HG03558 (cell line): Measurements from ENCODE around the gene MTMR12.

Source experiments
- ATAC-seq: cut with Tn5 transposase; IDR thresholded peaks from one replicate; pipeline ENCODE4 v1.9.1; 2021; ENCODE audit warnings: moderate number of reproducible peaks; ENCODE audit not compliant: unreplicated experiment; ENCODE audit errors: extremely low read depth

MTMR12 gene, protein sequence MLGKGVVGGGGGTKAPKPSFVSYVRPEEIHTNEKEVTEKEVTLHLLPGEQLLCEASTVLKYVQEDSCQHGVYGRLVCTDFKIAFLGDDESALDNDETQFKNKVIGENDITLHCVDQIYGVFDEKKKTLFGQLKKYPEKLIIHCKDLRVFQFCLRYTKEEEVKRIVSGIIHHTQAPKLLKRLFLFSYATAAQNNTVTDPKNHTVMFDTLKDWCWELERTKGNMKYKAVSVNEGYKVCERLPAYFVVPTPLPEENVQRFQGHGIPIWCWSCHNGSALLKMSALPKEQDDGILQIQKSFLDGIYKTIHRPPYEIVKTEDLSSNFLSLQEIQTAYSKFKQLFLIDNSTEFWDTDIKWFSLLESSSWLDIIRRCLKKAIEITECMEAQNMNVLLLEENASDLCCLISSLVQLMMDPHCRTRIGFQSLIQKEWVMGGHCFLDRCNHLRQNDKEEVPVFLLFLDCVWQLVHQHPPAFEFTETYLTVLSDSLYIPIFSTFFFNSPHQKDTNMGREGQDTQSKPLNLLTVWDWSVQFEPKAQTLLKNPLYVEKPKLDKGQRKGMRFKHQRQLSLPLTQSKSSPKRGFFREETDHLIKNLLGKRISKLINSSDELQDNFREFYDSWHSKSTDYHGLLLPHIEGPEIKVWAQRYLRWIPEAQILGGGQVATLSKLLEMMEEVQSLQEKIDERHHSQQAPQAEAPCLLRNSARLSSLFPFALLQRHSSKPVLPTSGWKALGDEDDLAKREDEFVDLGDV

DNA sequence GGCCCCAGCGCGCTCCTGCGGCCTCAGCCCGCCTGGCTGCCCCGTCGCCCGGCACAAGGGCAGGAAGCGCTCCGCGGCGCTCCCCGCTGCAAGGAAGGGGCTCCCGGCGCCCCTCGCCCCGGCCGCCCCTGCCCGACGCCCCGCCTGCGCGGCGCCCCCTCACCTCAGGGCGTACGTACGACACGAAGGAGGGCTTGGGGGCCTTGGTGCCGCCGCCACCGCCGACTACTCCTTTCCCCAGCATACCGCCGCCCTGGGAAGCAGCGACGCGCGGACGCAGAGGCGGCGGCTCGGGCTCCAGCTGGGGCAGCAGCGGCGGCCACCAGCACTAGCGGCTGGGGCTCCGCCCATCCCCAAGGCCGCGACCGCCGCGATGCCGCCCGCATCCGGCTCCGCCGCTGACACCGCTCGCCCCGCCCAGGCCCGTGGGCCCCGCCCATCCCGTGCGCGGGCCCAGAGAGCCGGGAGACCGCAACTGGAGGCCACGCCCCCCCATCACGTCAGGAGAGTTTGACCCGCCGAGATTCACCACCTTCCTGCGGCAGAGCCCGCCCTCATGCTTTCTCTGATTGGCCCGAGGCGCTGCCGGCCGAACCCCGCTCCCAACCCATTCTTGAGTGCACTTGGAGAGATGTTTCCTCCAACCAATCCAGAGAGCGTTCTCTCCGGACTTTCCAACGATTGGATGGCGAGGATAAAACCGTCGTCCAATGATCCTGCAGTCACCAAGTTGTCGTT is at the start of gene MTMR12:
Gene MTMR12 (minus strand): TSS at position 345 of the 738 bp plus-strand sequence. CDS start 101 bp downstream, at position 244.
- ATAC-seq, result peak; percentile 91

GRCh38 chr5:32362527-32362926 is 49.8 kb upstream of the MTMR12 start:
- ATAC-seq, result no peak

DNA sequence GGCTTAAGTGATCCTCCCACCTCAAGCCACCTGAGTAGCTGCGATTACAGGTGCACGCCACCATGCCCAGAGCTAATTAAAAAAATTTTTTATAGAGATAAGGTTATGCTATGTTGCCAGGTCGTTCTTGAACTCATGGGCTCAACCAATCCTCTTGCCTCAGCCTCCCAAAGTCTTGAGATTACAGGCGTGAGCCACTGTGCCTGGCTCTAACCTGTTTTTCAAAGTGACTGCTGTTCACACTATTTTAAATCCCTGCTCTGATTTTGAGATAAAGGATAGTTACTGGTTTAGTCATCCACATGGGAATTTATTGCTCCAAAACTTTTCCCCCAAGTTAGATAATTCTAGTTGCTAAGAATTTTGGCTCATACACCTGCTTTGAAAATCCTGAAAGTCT is 48.2 kb upstream of the MTMR12 start:
- ATAC-seq, result no peak

- no peak for ATAC-seq
These were observed 45.9 kb upstream of the MTMR12 start for GRCh38 chr5:32358611-32359010.

DNA sequence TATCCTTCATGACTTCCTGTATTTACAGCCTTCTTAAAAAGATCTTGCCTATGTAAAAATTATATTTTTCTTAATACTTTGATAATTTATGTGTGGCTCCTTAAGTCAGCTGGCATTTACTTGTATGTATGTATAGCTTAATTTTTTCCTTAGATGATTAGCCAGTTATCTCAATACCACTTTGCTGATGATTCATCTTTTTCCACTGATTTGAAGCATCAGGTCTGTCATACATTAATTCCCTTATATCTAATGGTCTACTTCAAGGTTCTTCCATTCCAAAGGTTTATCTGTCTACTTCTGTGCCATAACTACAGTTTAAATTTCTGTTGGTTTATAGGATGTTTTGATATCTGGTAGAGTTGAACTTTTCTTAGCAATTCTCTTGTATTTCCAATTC is 44.9 kb upstream of the MTMR12 start:
- no peak for ATAC-seq

- ATAC-seq, result no peak
These were observed 42.9 kb upstream of the MTMR12 start for GRCh38 chr5:32355686-32356085.

DNA sequence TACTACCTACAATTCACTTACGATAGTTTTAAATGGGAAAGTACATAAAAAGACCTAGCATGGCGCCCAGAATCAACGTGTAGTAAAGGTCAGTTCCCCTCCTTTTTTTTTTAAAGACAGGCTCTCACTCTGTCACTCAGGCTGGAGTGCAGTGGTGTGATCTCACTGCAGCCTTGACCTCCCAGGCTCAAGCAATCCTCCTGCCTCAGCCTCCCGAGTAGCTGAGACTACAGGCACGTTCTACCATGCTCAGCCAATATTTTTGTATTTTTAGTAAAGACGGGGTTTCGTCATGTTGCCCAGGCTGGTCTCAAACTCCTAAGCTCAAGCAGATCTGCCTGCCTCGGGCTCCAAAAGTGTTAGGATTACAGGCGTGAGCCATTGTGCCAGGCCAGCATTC is 40.7 kb upstream of the MTMR12 start:
- no peak for ATAC-seq

GRCh38 chr5:32352685-32353084 is 39.9 kb upstream of the MTMR12 start:
- ATAC-seq, result no peak

- ATAC-seq, result no peak
These were observed 34.1 kb upstream of the MTMR12 start for GRCh38 chr5:32346869-32347268.

DNA sequence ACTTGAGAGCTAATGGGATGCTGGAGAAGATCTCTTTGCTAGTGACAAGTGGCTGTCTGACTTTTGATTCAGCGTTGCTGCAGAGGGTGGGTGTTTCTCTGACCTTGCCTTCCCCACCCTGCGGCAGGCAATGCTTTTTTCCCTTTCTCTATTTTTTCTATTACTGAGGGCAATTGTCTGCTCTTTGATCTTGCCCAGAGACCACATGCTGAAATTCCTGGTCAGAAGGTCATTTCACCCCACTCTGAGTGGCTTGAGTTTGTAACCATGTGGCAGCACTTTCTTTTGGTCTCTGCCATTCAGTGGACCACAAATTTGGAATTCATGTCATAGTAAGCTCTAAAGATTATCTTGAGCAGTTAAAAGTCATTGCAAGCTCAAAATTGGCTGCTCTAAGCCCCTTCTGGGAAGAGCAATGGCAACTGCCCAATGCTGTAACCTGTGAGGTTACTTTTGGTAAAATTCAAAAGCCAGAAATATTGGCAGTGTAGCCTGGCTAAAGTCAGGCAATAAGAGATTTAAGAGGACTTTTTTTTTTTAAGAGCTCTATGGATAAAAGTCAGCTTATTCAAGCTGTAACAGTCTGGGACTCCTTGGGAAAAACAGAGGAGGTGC is 30.4 kb upstream of the MTMR12 start:
- ATAC-seq, result no peak

GRCh38 chr5:32342656-32343055 is 29.9 kb upstream of the MTMR12 start:
- ATAC-seq, result no peak

GRCh38 chr5:32339878-32340277 is 27.1 kb upstream of the MTMR12 start:
- ATAC-seq, result no peak

DNA sequence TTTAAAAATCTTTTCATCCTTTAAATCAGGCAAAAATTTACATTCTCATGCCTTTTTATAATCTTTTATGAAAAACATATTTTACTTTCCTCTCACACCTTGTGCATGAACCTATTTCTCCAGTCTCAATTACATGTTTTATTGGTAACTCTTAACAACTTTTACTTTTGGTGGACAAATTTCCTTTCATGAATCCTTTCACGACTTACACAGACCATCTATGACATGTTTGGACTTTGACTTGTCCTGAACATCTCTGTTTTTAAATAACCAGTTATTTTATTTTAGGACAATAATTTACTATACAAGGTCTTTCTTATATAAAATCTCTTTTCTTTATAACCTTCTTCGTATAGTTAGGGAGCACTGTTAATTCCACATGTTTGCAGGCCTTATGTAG is 26.5 kb upstream of the MTMR12 start:
- ATAC-seq, result no peak

DNA sequence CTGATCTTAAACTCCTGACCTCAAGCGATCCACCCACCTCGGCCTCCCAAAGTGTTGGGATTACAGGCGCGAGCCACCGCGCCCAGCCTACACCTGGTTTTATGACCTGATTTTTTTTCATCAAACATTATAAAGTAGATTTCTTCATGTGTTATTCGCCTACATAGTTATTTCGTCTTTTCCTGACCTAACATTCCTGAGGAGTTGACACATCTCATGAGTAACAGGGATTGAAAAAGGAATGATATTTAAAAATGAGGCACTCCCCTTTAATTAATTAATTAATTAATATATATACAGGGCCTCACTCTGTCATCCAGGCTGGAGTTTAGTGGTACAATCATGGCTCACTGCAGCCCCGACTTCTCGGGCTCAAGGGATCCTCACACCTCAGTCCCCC is 20.2 kb upstream of the MTMR12 start:
- ATAC-seq, result no peak

DNA sequence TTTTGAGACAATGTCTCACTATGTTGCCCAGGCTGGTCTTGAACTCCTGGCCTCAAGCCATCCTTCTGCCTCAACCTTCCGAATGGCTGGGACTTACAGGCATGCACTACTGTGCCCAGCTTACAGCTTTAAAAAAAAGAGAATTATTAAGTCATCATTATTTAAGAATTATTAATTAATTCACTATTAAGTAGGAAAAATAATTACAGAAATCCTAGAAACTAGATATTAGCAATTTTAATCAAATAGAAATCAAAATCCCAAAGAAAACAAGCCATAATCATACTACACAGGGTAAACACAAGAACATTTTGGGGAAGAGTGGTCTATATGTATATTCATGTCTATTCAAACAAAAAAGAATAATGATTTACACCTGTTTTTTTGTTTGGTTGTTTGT is 19.6 kb upstream of the MTMR12 start:
- ATAC-seq, result no peak

GRCh38 chr5:32331935-32332274 is 19.2 kb upstream of the MTMR12 start:
- ATAC-seq, result no peak

DNA sequence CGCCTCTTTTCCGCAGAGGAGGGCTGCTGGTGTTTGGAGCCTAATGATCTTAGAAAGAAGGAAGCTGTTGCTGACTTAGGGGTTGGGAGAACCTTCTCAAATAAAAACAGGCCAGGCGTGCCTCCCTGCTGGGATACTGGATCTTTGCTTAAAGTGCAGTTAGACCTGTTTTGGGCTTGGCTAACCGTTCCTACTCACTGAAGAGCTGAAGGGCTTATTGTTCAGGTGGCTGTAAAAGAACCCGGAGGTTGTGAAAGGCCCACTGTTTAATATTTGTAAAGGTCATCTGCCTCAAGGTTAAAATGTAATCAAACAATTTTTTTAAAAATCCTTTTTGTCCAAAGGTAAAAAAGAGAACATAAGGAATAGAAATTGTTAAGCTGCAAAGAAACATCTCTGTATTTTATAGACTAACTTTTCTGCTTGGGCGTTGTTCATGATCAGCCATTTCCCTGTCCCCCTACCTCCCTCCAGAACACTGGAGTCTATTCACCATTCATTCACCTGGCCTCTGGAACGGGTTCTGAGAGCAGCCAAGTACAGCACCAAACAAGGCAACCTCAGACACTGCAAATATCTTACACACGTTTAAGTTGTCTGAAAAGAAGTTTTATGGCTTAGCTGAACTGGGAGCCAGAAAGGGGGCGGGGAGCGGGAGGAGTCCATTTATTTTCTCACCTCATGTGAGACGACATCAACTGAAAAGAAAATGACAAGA is 18.6 kb upstream of the MTMR12 start:
- no peak for ATAC-seq

- ATAC-seq, result no peak
These were observed 17.6 kb upstream of the MTMR12 start for GRCh38 chr5:32330126-32330971.

GRCh38 chr5:32329395-32329834 is 16.7 kb upstream of the MTMR12 start:
- peak; percentile 55 for ATAC-seq
